WTC11 (cell line): ENCODE data around the gene KRT80. TPM values are rescaled to one million over a fixed set of nuclear protein-coding genes. Genes with fewer than 3 reads are reported as not detected.
A peak's percentile ranks its signal among the peaks of the same experiment; 100 is the strongest.

Experiments used
- ATAC-seq: fragments of 200-7000 bp; cut with Tn5 transposase; 2 replicates; pipeline ENCODE4 v1.10.0; 2021; ENCODE audit warnings: mild to moderate bottlenecking, moderate library complexity
- CTCF ChIA-PET: fragments of 300-600 bp; sonication (Branson Sonifier 250); formaldehyde crosslinking; loops from one replicate; lab custom pipeline; 2021; ENCODE audit warnings: antibody characterized with exemption; lab: Charles Lee
- POLR2A ChIA-PET: fragments of 350-600 bp; sonication (Branson Sonifier 250); formaldehyde crosslinking; loops from one replicate; lab custom pipeline; 2021; ENCODE audit warnings: antibody characterized with exemption; lab: Charles Lee
- DNase-seq: peaks from one replicate; pipeline ENCODE4 v3.0.0; 2021; ENCODE audit warnings: low spot score
- H3K27ac Mint-ChIP-seq: 2 replicates; pipeline ENCODE4 v1.8.0; 2021; ENCODE audit warnings: mixed read lengths
- H3K27me3 Mint-ChIP-seq: 2 replicates; pipeline ENCODE4 v1.8.0; 2021; ENCODE audit warnings: low read depth, mild to moderate bottlenecking, moderate library complexity, mixed read lengths
- H3K36me3 Mint-ChIP-seq: 2 replicates; pipeline ENCODE4 v1.8.0; 2021; ENCODE audit warnings: mixed read lengths
- H3K4me1 Mint-ChIP-seq: 2 replicates; pipeline ENCODE4 v1.8.0; 2022; ENCODE audit warnings: mixed read lengths
- H3K4me3 Mint-ChIP-seq: 2 replicates; pipeline ENCODE4 v1.8.0; 2021; ENCODE audit warnings: mild to moderate bottlenecking, moderate library complexity, mixed read lengths
- H3K9me3 Mint-ChIP-seq: 2 replicates; pipeline ENCODE4 v1.8.0; 2021; ENCODE audit warnings: mixed read lengths
- ATF1 ChIP-seq: sonication (generic); formaldehyde crosslinking; IDR thresholded peaks from 2 replicates; pipeline ENCODE4 v1.8.1; 2023; ENCODE audit warnings: mild to moderate bottlenecking, moderate library complexity, missing genetic modification reagents
- ATF3 ChIP-seq: sonication (generic); formaldehyde crosslinking; conservative IDR thresholded peaks from 2 replicates; pipeline ENCODE4 v1.8.1; 2022; ENCODE audit warnings: mild to moderate bottlenecking, missing genetic modification reagents
- FOXK1 ChIP-seq: sonication (generic); formaldehyde crosslinking; IDR thresholded peaks from 2 replicates; pipeline ENCODE4 v1.8.0; 2022; ENCODE audit warnings: mild to moderate bottlenecking, moderate library complexity, missing genetic modification reagents
- GABPB1 ChIP-seq: sonication (generic); formaldehyde crosslinking; IDR thresholded peaks from 2 replicates; pipeline ENCODE4 v1.8.1; 2023; ENCODE audit warnings: mild to moderate bottlenecking, missing genetic modification reagents
- JAZF1 ChIP-seq: fragments of 250-450 bp; sonication (Bioruptor Pico); IDR thresholded peaks from 2 replicates; pipeline ENCODE4 v1.9.0; 2021; ENCODE audit warnings: moderate library complexity, mild to moderate bottlenecking, inconsistent platforms
- PRDM15 ChIP-seq: sonication (generic); formaldehyde crosslinking; IDR thresholded peaks from 2 replicates; pipeline ENCODE4 v1.8.0; 2022; ENCODE audit warnings: missing genetic modification reagents
- SMAD3 ChIP-seq: sonication (generic); formaldehyde crosslinking; IDR thresholded peaks from 2 replicates; pipeline ENCODE4 v1.8.0; 2022; ENCODE audit warnings: missing genetic modification reagents, mild to moderate bottlenecking, borderline replicate concordance
- SMAD4 ChIP-seq: sonication (generic); formaldehyde crosslinking; IDR thresholded peaks from 2 replicates; pipeline ENCODE4 v1.8.0; 2022; ENCODE audit warnings: mild to moderate bottlenecking, missing genetic modification reagents
- SOX15 ChIP-seq: fragments of 250-450 bp; sonication (Bioruptor Pico); IDR thresholded peaks from 2 replicates; pipeline ENCODE4 v1.9.0; 2021; ENCODE audit warnings: mild to moderate bottlenecking
- TEAD1 ChIP-seq: sonication (generic); formaldehyde crosslinking; IDR thresholded peaks from 2 replicates; pipeline ENCODE4 v1.8.0; 2022; ENCODE audit warnings: mild to moderate bottlenecking, missing genetic modification reagents
- USF2 ChIP-seq: sonication (generic); formaldehyde crosslinking; IDR thresholded peaks from 2 replicates; pipeline ENCODE4 v1.8.1; 2023; ENCODE audit warnings: mild to moderate bottlenecking, missing genetic modification reagents, moderate library complexity
- total RNA-seq: library from RNA; stranded (reverse); gene quantifications from 3 replicates; pipeline ENCODE4 v1.2.3, GENCODE V29; 2021
- TF ChIP-seq, protein P1 (sequence below): fragments of 250-450 bp; sonication (Bioruptor Pico); IDR thresholded peaks from 2 replicates; pipeline ENCODE4 v1.9.0; 2021; ENCODE audit warnings: mild to moderate bottlenecking
- TF ChIP-seq, protein P2 (sequence below): sonication (generic); formaldehyde crosslinking; IDR thresholded peaks from 2 replicates; pipeline ENCODE4 v1.8.1; 2022; ENCODE audit warnings: missing genetic modification reagents, borderline replicate concordance
- TF ChIP-seq, protein P3 (sequence below): fragments of 250-450 bp; sonication (Bioruptor Pico); IDR thresholded peaks from 2 replicates; pipeline ENCODE4 v1.9.0; 2021; ENCODE audit warnings: mild to moderate bottlenecking, borderline replicate concordance
- TF ChIP-seq, protein P4 (sequence below): sonication (generic); formaldehyde crosslinking; IDR thresholded peaks from 2 replicates; pipeline ENCODE4 v1.8.1; 2022; ENCODE audit warnings: mild to moderate bottlenecking, missing genetic modification reagents, moderate library complexity, borderline replicate concordance
- TF ChIP-seq, protein P5 (sequence below): fragments of 250-450 bp; sonication (Bioruptor Pico); IDR thresholded peaks from 2 replicates; pipeline ENCODE4 v1.8.0; 2021; ENCODE audit warnings: mild to moderate bottlenecking

KRT80 gene
- total RNA-seq, 1 experiment from 2014 or later: 0.11 TPM

GRCh38 chr12:52203079-52203921, 11.5 kb upstream of the KRT80 start (continued):
- TF ChIP-seq ATF3 (CRISPR knock-in tag) (no peak), FOXK1 (no peak), JAZF1 (CRISPR knock-in tag) (no peak)
- TF ChIP-seq, protein P1, sequence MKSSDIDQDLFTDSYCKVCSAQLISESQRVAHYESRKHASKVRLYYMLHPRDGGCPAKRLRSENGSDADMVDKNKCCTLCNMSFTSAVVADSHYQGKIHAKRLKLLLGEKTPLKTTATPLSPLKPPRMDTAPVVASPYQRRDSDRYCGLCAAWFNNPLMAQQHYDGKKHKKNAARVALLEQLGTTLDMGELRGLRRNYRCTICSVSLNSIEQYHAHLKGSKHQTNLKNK (CRISPR knock-in tag): no peak

GRCh38 chr12:52202361-52203078, 10.7 kb upstream of the KRT80 start:
- no peaks in the 10 kb centered on the region for H3K27me3 Mint-ChIP-seq
- H3K9me3 Mint-ChIP-seq: no peaks in the 10 kb centered on the region
- POLR2A ChIA-PET: no interaction called here
- DNase-seq: no peak
- no peaks in the 10 kb centered on the region for H3K36me3 Mint-ChIP-seq
- TF ChIP-seq TEAD1 (CRISPR knock-in tag) (no peak), PRDM15 (CRISPR knock-in tag) (peak; percentile 63), SMAD3 (CRISPR knock-in tag) (no peak), ATF1 (CRISPR knock-in tag) (no peak), USF2 (CRISPR knock-in tag) (no peak)
- TF ChIP-seq, protein P2, sequence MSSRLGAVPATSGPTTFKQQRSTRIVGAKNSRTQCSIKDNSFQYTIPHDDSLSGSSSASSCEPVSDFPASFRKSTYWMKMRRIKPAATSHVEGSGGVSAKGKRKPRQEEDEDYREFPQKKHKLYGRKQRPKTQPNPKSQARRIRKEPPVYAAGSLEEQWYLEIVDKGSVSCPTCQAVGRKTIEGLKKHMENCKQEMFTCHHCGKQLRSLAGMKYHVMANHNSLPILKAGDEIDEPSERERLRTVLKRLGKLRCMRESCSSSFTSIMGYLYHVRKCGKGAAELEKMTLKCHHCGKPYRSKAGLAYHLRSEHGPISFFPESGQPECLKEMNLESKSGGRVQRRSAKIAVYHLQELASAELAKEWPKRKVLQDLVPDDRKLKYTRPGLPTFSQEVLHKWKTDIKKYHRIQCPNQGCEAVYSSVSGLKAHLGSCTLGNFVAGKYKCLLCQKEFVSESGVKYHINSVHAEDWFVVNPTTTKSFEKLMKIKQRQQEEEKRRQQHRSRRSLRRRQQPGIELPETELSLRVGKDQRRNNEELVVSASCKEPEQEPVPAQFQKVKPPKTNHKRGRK (CRISPR knock-in tag): no peak
- peak; percentile 25 for ATAC-seq
- peaks cover 31% of the 10 kb centered on the region for H3K4me1 Mint-ChIP-seq
- H3K4me3 Mint-ChIP-seq: no peak overlapping the region
- H3K27ac Mint-ChIP-seq: no peak overlapping the region
- CTCF ChIA-PET: interaction anchor here (1.1 to 1.8 kb wide), 7 partner anchors 8 to 193 kb away, joined by 3 to 8 read pairs (median 8); no protein-coding TSS in a partner anchor

DNA sequence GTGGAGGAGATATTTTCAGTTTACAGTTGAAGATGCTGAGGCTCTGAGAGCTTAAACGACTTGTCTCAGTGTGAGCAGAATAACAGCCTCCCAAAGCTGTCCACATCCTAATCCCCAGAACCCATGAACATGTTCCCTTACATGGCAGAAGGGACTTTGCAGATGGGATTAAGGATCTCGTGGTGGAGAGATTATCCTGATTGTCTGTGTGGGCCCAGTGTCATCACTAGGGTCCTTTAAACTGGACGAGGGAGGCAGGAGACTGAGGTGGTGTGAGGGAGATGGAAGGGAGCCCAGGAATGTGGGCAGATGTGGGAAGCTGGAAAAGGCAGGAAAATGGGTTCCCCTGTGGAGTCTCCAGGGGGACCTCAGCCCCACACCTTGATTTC, 9.6 kb upstream of the KRT80 start:
- H3K4me1 Mint-ChIP-seq: peaks cover 27% of the 10 kb centered on the region
- H3K36me3 Mint-ChIP-seq: no peaks in the 10 kb centered on the region
- POLR2A ChIA-PET: no interaction called here
- DNase-seq (no peak), ATAC-seq (no peak)
- H3K27ac Mint-ChIP-seq: no peak overlapping the region
- no peaks in the 10 kb centered on the region for H3K9me3 Mint-ChIP-seq
- H3K27me3 Mint-ChIP-seq: no peaks in the 10 kb centered on the region
- no peak overlapping the region for H3K4me3 Mint-ChIP-seq
- CTCF ChIA-PET: interaction anchor here (1.3 to 2.0 kb wide), 6 partner anchors 9 to 78 kb away, joined by 3 to 9 read pairs (median 8); no protein-coding TSS in a partner anchor
- TF ChIP-seq SMAD4 (CRISPR knock-in tag) (no peak), ATF1 (CRISPR knock-in tag) (no peak), SOX15 (CRISPR knock-in tag) (no peak), JAZF1 (CRISPR knock-in tag) (no peak), GABPB1 (CRISPR knock-in tag) (no peak)
- TF ChIP-seq, protein P3, sequence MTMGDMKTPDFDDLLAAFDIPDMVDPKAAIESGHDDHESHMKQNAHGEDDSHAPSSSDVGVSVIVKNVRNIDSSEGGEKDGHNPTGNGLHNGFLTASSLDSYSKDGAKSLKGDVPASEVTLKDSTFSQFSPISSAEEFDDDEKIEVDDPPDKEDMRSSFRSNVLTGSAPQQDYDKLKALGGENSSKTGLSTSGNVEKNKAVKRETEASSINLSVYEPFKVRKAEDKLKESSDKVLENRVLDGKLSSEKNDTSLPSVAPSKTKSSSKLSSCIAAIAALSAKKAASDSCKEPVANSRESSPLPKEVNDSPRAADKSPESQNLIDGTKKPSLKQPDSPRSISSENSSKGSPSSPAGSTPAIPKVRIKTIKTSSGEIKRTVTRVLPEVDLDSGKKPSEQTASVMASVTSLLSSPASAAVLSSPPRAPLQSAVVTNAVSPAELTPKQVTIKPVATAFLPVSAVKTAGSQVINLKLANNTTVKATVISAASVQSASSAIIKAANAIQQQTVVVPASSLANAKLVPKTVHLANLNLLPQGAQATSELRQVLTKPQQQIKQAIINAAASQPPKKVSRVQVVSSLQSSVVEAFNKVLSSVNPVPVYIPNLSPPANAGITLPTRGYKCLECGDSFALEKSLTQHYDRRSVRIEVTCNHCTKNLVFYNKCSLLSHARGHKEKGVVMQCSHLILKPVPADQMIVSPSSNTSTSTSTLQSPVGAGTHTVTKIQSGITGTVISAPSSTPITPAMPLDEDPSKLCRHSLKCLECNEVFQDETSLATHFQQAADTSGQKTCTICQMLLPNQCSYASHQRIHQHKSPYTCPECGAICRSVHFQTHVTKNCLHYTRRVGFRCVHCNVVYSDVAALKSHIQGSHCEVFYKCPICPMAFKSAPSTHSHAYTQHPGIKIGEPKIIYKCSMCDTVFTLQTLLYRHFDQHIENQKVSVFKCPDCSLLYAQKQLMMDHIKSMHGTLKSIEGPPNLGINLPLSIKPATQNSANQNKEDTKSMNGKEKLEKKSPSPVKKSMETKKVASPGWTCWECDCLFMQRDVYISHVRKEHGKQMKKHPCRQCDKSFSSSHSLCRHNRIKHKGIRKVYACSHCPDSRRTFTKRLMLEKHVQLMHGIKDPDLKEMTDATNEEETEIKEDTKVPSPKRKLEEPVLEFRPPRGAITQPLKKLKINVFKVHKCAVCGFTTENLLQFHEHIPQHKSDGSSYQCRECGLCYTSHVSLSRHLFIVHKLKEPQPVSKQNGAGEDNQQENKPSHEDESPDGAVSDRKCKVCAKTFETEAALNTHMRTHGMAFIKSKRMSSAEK (CRISPR knock-in tag): no peak
- TF ChIP-seq, protein P4, sequence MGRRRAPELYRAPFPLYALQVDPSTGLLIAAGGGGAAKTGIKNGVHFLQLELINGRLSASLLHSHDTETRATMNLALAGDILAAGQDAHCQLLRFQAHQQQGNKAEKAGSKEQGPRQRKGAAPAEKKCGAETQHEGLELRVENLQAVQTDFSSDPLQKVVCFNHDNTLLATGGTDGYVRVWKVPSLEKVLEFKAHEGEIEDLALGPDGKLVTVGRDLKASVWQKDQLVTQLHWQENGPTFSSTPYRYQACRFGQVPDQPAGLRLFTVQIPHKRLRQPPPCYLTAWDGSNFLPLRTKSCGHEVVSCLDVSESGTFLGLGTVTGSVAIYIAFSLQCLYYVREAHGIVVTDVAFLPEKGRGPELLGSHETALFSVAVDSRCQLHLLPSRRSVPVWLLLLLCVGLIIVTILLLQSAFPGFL (CRISPR knock-in tag): no peak
- TF ChIP-seq, protein P5, sequence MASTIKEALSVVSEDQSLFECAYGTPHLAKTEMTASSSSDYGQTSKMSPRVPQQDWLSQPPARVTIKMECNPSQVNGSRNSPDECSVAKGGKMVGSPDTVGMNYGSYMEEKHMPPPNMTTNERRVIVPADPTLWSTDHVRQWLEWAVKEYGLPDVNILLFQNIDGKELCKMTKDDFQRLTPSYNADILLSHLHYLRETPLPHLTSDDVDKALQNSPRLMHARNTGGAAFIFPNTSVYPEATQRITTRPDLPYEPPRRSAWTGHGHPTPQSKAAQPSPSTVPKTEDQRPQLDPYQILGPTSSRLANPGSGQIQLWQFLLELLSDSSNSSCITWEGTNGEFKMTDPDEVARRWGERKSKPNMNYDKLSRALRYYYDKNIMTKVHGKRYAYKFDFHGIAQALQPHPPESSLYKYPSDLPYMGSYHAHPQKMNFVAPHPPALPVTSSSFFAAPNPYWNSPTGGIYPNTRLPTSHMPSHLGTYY (CRISPR knock-in tag): no peak
